Iris pigment epithelial cell (primary cell): ENCODE data around the gene DIP2C.
"Not testable (repeated sequence)": the region's sequence is repeated elsewhere in the genome, so short reads cannot be mapped to it uniquely, and the experiment has no call there.

Experiments
- DNase-seq: peaks from one replicate; pipeline ENCODE4 v3.0.0-alpha.2; 2011; ENCODE audit warnings: low read depth

Gene DIP2C

GRCh38 chr10:689452-690371 lies at the start of gene DIP2C:
Gene DIP2C, minus strand, starts transcription at chr10:689668. Its CDS starts 90 bp downstream, at chr10:689578.
- peak; percentile 79 for DNase-seq

- no peak for DNase-seq
Observed at GRCh38 chr10:734481-734880, 45.0 kb upstream of the DIP2C start.

- no peak for DNase-seq
Observed at GRCh38 chr10:733086-733485, 43.6 kb upstream of the DIP2C start.

GRCh38 chr10:729213-729612 lies 39.7 kb upstream of the DIP2C start:
- DNase-seq: no peak

GRCh38 chr10:728603-729002 lies 39.1 kb upstream of the DIP2C start:
- DNase-seq: no peak

GRCh38 chr10:727162-727790 lies 37.8 kb upstream of the DIP2C start:
- DNase-seq: no peak

- DNase-seq: peak; percentile 4
Observed at GRCh38 chr10:725786-726185, 36.3 kb upstream of the DIP2C start.

GRCh38 chr10:725302-725701 lies 35.8 kb upstream of the DIP2C start:
- DNase-seq: peak; percentile 14

- DNase-seq: no peak
Observed at GRCh38 chr10:723973-724372, 34.5 kb upstream of the DIP2C start.

- DNase-seq: no peak
Observed at GRCh38 chr10:722281-723060, 33.0 kb upstream of the DIP2C start.

GRCh38 chr10:718143-718700 lies 28.8 kb upstream of the DIP2C start:
- DNase-seq: no peak

- DNase-seq: no peak
Observed at GRCh38 chr10:717458-717857, 28.0 kb upstream of the DIP2C start.

GRCh38 chr10:716821-717220 lies 27.4 kb upstream of the DIP2C start:
- no peak for DNase-seq

- no peak for DNase-seq
Observed at GRCh38 chr10:714214-714613, 24.7 kb upstream of the DIP2C start.

GRCh38 chr10:712575-712974 lies 23.1 kb upstream of the DIP2C start:
- DNase-seq: no peak

GRCh38 chr10:712089-712488 lies 22.6 kb upstream of the DIP2C start:
- DNase-seq: no peak

- DNase-seq: no peak
Observed at GRCh38 chr10:707861-708260, 18.4 kb upstream of the DIP2C start.

- DNase-seq: no peak
Observed at GRCh38 chr10:707456-707855, 18.0 kb upstream of the DIP2C start.

- DNase-seq: no peak
Observed at GRCh38 chr10:703118-703517, 13.7 kb upstream of the DIP2C start.

GRCh38 chr10:700183-700582 lies 10.7 kb upstream of the DIP2C start:
- DNase-seq: not testable (repeated sequence)

- no peak for DNase-seq
Observed at GRCh38 chr10:697097-697875, 7.8 kb upstream of the DIP2C start.

- no peak for DNase-seq
Observed at GRCh38 chr10:695396-695795, 5.9 kb upstream of the DIP2C start.
